HG02870 (cell line): ENCODE results near the gene RPF1.
A peak's percentile ranks its signal among the peaks of the same experiment; 100 is the strongest.
"Not testable (repeated sequence)": the region's sequence is repeated elsewhere in the genome, so short reads cannot be mapped to it uniquely, and the experiment has no call there.

Experiments used
- ATAC-seq: cut with Tn5 transposase; IDR thresholded peaks from one replicate; pipeline ENCODE4 v1.9.1; 2021; ENCODE audit warnings: mild to moderate bottlenecking, moderate library complexity; ENCODE audit not compliant: unreplicated experiment

RPF1 gene, protein sequence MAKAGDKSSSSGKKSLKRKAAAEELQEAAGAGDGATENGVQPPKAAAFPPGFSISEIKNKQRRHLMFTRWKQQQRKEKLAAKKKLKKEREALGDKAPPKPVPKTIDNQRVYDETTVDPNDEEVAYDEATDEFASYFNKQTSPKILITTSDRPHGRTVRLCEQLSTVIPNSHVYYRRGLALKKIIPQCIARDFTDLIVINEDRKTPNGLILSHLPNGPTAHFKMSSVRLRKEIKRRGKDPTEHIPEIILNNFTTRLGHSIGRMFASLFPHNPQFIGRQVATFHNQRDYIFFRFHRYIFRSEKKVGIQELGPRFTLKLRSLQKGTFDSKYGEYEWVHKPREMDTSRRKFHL

DNA sequence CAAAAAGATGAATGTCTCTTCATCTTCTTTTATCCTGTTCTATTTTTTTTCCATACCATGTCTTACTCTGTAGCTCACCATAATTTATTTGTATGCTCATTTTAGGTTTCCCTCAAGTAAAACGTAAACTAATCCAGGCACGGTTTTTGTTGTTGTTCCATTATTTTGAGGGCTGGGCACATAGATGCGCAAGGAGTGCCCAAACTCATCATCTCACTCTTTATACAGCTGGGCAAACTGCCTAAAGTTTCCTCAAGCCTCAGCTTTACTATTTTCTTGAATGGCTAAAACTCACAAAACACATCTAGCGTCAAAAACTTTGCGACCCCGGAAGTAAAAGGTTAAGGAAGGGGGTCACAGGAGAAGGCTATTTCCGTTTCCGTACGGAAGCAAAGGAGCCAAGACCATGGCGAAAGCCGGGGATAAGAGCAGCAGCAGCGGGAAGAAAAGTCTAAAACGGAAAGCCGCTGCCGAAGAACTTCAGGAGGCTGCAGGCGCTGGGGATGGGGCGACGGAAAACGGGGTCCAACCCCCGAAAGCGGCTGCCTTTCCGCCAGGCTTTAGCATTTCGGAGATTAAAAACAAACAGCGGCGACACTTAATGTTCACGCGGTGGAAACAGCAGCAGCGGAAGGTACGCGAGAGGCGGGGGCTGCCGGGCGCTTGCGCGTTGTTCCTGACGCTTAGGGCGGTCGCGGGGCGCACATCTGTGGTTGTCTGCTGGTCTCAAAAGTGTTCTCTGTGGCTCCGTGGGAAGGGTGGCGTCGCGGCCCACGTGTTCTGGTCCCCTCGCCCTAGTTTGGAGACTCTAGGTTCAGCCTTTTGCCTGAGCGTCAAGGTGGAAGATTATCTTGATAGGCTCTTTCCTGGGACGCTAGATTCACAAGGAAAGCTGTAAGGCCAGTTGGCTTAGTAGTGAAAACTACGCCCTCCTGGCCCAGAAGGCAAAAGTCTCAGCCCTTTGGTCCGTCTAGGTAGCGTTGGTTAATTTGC, at the start of gene RPF1:
Gene RPF1, plus strand, starts transcription at position 391 of the 993 bp plus-strand sequence. Its CDS starts 16 bp downstream, at position 407.
- ATAC-seq = peak; percentile 94

DNA sequence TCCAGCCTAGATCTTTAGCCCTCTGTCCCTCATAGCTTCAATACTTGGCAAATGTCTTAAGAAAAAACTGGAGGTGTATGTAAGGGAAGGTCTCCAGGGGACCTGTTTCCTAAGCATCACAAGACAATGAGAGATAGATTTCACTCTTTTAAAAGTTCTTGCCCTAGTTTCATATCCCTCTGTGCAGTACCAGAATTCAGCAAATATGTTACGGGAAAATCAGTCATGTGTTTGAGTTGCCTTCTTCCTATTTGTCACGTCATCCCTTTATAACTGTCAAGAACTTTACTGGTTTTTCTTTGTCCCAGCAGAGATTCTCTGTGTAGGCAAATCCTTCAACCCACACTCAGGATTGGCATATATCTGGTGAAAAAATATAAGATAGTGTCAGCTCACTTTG, 48.5 kb upstream of the RPF1 start:
- no peak for ATAC-seq

DNA sequence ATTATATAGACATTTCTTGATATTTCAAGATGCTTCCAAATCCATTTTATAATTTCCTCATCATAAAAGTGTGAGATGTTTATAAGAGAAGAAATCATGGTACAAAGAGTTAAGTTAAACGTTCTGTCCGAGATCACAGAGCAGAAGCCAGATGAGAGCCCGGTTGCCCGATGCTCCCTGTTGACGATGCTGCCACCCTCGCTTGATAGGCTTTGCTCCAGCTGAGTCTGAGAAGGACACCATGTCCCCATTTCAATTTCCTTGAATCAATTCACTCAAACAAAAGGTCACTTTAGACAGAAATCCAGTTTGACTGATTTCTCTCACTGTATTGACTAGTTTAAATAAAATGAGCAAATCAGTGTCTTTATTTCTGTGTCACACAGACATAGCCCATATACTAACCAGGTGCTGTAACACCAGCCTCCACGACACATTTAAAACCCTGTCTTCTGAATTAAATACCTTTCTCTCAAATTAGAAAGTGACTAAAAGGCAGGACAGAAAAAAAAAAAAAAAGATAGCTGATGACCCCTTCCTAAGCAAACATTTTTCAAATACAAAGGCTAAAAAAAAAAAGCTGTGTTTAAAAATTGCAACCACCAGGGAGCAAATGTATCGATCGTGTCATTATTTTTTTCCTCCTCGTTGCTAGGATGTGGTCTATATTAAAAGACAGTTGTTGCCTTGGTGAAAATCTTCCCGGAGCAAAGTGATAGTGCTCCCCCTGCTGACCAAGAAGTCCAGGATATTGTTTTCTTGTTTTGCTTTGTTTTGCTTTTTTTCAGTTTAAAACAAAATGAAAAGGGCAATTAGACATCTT, 45.6 kb upstream of the RPF1 start:
- peak; percentile 56 for ATAC-seq

DNA sequence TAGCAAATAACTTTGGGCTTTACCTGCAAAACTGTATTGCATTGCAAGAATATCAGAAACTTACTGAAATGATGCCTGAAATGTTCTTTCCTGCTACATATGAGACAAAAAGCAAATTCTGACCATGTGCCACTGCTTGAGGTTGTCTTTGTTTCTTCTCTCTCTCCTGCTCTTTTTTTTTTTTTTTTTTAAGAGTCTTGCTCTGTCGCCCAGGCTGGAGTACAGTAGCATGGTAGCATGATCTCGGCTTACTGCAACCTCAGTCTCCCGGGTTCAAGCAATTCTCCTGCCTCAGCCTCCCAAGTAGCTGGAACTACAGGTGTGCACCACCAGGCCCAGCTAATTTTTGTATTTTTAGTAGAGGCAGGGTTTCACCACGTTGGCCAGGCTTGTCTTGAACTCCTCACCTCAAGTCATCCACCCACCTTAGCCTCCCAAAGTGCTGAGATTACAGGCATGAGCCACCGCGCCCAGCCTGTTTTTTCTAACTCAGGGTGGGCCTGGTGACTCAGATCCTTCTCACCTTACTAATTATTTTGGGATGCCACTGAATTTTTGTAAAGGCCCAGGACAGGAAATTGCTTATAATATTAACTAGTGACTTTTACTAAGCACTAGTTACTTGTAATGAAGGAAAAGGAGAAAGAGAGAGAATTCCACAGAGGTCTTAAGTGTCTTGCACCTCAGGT, 44.8 kb upstream of the RPF1 start:
- no peak for ATAC-seq

DNA sequence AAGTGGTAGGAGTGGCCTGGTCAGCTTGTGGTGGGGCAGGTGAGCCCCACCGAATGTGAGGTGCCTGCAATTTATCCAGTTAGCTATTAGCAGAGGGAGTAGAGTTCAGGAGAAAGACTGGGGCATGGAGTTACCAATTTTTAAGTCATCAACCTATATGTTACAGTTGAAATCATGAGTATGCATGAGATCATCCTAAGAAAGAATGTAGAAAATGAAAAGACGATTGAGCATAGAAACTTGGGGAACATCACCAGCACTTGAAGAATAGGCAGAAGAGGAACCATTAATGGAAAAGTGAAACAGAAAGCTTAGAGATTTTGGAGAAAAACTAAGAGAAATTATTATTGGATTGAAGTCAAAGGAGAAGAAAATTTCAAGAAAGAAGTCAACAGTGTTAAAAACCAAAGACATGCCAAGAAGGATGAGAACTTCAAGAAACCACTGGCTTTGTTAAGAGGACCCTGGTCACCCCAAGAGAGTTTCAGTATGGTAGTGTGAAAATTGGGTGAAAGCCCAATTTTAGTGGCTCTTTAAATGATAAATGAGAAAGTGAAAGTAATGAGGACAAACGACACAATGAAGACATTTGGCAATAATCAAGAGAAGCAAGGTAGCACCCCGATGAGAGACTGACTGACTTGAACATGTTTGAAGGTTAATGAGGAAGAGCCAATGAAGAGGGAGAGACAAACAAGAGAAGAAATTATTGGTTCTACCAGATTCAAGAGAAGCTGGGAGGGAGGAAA, 44.1 kb upstream of the RPF1 start:
- no peak for ATAC-seq

DNA sequence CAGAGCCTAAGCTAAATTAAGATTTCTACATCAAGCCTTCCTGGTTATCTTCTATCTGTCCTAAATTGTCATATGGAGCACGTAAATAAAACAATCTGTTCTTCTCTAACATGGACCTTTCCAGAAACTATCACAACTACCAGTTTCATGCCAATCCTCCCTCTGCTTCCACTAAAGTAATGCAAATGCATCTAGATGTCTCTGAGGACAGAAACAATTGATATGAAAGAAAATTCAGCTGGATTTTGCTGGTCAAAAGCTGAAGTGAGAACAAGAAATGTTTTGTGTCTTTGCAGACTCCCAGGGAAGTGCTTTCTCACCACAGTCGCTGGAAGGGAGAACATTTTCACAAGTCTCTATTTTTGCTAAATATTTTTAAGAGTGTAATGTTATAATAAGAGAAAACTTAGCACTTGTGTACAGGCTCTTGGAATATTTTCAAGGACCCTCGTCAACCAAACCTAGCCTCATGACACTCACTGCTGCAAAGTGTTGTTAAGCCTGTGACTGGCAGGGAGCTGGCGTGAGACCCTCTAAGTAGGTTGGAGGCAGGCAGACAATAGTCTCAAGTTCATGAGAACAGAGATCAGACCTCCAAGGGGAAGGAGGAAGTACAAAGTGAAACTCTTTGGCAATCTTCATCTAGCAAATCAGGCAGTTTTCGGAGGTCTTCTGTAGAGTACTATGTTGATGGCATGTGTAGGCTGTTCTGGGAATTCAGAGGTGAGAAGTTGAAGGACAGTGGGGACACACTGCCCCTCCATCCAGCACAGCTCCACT, 42.0 kb upstream of the RPF1 start:
- ATAC-seq = no peak

DNA sequence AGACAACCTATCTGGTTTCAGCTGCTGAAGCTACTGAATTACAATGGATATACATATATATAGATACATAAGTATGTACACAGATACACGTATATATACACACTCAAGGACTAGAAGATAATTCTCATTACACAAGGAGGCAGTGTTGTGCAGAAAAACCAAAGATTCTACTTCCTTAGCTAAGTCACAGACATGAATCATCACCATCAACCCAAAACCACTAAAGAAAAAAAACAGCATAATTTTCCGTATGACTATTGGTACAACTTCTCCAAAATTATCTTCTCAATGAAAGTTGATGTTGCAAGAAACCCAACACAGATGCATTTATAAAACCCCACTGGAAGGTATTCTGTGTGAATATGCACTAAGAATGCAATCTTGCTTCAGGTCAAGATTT, 36.8 kb upstream of the RPF1 start:
- peak; percentile 99 for ATAC-seq

DNA sequence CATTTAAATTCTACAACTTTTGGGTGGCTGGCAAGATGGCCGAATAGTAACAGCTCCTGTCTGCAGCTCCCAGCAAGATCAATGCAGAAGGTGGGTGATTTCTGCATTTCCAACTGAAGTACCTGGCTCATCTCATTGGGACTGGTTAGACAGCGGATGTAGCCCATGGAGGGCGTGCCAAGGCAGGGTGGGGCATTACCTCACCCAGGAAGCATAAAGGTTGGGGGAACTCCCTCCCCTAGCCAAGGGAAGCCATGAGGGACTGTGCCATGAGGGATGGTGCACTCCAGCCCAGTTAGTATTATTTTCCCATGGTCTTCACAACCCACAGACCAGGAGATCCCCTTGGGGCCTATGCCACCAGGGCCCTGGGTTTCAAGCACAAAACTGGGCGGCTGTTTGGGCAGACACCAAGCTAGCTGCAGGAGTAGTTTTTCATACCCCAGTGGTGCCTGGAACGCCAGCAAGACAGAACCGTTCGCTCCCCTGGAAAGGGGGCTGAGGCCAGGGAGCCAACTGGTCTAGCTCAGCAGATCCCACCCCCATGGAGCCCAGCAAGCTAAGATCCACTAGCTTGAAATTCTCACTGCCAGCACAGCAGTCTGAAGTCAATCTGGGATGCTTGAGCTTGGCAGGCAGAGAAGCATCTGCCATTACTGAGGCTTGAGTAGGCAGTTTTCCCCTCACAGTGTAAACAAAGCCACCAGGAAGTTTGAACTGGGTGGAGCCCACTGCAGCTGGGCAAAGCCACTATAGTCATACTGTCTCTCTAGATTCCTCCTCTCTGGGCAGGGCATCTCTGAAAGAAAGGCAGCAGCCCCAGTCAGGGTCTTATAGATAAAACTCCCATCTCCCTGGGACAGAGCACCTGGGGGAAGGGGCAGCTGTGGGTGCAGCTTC, 36.1 kb upstream of the RPF1 start:
- ATAC-seq = not testable (repeated sequence)

DNA sequence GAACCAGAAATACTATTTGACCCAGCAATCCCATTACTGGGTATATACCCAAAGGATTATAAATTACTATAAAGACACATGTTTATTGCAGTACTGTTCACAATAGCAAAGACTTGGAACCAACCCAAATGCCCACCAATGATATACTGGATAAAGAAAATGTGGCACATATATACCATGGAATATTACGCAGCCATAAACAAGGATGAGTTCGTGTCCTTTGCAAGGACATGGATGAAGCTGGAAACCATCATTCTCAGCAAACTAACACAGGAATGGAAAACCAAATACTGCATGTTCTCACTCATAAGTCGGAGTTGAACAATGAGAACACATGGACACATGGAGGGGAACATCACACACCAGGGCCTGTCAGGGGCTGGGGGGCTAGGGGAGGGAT, 30.4 kb upstream of the RPF1 start:
- ATAC-seq = not testable (repeated sequence)

DNA sequence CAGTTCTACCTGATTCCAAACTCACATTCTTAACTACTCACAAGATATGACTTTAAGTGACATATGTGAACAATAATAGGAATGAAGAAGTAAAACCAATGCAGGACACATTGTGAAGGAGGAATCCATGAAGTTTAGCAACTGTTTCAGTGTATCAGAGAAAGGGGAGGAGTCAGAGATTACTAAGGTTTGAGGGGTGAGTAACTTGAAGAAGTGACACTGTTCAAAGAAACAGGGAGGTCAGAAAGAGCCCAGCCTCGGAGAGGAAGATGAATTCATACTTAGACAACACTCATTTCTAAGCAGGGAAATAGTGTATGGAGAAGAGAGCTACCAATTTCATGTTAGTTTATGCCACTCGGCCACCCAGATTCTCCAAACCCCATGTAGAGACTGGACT, 28.2 kb upstream of the RPF1 start:
- no peak for ATAC-seq

DNA sequence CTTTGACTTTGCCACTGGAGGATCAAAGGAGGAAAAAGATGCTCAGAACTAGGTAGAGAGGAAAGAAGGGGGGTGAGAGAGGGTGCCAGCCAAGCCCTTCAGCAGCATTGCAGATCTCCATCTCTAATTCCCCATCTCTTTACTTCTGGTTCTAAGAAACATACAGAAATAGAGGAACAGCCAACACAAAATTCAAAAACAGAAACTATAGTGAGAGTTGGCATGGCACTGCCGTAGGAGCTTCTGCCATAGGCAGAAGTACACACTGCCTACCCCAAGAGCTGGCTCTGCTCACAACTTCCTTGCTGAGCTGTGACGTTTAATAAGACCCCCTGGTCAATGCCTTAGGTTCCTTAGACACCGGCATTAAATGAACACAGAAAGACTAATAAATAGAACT, 26.6 kb upstream of the RPF1 start:
- ATAC-seq = no peak

DNA sequence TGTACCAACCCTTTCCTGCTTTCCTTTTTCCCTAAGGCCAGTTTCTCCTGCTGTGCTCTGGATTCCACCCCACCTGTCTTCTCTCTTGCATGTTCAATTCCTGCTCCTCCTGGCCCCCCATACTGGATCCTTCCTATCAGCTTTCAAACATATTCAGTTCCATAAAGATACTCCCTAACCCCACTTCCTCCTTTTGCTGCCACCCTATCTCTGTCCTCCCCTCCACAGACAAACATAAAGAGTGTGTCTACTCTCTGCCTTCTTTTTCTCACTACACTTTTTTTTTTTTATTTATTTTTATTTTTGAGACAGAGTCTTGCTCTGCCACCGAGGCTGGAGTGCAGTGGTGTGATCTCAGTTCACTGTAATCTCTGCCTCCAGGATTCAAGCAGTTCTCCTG, 16.9 kb upstream of the RPF1 start:
- no peak for ATAC-seq

DNA sequence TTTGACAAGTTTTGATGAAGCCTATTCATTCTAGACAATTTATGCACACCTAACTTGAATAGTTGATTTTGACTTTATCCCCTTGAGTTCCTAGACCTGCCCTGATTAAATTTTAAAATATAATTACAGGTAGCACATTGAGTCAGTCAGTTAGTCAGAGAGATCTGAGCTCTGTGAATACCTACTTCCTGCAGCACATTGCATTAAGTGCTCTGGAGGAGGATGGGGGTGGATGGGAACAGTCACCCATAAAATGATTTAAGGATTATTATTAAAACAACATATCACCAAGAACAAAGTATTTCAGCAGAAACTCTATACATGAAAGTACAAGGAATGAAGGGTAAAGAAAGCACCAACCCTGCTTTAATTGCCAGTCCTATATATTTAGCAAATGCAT, 11.8 kb upstream of the RPF1 start:
- no peak for ATAC-seq

DNA sequence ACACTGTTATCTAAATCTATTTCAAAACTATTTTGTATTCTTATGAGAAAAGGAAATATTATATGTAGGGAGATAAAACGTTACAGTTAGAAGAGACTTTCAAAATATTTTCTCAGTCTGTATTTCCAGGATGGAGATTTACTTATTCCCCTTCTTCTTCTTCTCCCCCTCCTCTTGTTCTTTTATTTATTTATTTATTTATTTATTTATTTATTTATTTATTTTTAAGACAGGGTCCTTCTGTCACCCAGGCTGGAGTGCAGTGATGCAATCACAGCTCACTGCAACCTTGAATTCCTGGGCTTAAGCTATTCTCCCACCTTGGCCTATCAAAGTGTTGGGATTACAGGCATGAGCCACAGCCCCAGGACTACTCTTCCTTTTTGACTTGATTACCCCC, 2.8 kb upstream of the RPF1 start:
- no peak for ATAC-seq

DNA sequence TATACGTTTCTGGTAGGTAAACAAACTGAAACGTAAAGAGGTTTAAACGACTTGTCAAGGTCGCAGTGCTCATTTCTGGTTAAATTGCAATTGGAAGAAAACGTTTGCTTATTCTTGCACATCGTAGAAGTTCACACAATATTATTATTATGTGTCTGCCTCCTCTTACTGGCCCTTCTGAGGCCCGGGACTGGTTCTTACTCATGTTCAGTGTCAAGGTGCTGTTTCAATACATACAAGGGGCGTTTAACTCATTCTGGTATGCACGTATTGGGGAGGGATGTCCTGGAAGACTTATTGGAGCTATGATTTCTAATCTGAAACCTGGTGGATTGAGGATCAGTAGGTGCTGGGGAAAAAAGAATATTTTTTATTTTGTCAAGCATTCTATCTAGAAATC, 932 bp downstream of the RPF1 start:
- ATAC-seq = no peak

DNA sequence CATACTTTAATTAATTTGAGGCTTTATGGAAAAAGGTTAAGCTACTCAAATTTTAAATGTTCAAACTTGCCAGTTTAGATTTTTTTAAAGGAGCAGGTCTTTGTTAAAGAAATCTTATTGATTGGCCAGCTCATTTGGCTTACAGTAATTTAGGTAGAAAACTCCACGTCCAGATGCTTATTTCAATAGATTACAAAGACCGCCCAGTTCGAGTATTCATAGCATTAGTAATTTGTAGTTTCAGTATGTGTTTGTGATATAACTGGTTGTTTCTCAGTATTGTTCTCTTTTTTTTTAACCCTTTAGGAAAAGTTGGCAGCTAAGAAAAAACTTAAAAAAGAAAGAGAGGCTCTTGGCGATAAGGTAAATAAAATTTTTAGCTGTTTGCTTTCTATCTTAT, 1.6 kb downstream of the RPF1 start:
- peak; percentile 35 for ATAC-seq

DNA sequence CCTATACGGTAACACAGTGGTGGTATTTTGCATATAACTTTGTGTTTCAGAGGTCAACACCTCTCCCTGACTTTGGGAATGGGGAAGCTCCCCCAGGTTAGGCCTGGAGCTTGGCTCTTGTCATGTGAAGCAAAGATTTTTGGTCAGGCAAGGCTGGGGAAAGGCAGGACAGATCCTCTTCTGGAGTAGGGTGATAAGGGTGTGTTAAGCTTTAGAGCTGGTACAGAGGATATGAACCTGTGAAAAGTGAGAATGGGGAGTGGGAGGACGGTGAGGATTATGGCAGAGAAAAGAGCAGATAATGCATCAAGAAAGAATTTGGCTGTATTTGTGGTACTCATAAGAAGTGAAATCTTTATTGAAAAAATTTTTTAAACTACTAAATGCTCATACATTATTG, 2.3 kb downstream of the RPF1 start:
- ATAC-seq = no peak

DNA sequence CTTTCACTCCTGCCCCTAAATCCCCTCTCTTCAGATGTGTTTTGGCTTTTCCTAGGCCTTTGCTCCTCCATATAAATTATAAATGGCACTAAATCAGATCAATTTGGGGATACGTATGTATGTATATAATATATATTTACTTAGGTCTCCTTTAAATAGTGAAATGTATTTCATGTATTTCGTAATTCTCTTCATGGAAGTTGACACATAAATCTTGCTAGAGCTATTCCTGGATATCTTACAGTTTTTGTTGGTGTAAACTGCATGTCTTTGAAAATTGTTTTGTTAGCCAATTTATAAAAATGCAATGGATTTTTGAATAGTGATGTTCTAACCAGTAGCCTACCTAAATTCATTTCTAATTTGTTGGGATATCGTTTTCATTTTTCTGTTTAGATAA, 9.0 kb downstream of the RPF1 start:
- no peak for ATAC-seq
